ENCODE results near the gene PROM1.

DNA sequence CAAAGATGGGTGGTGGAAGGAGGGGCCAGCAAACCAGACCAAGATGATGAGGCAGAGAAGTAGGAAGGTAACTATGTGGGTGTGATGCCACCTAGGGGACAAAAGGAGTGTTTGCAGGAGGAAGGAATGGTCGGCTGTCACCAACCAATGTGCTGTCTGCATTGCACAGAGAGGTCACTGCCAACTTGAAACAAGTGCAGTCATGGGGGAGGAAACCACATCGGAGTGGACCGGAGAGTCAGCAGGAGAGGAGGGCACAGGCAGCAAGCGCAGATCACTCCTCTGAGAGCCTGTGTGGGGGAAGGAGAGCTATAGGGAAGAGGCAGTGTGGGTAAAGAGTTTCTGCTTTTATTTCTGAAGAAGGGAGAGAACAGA lies 82.4 kb downstream of the PROM1 start:
- TF ChIP-seq POLR2A (IDR thresholded peaks at IDR 0.05) (no peak), EP300 (IDR thresholded peaks at IDR 0.05) (no peak), CTCF (IDR thresholded peaks at IDR 0.05) (peak in 5 of 7 experiments; percentile 70 to 81 (median 76))
